Endothelial cell of umbilical vein (primary cell): ENCODE data around the gene DDX51. TPM values are rescaled to one million over a fixed set of nuclear protein-coding genes. Genes with fewer than 3 reads are reported as not detected.
A peak's percentile ranks its signal among the peaks of the same experiment; 100 is the strongest.

Experiments
- BruUV-seq: library from RNA; stranded (reverse); fragments of 400-500 nt; replicated peaks from 2 replicates; lab custom pipeline; 2021; lab: Mats Ljungman, UMichigan
- CTCF ChIA-PET: fragments of 300-600, 350-600 bp; sonication (Branson Sonifier 250); formaldehyde crosslinking; loops from one replicate; lab custom pipeline; 2021; ENCODE audit warnings: antibody characterized with exemption, inconsistent platforms; lab: Charles Lee
- POLR2A ChIA-PET: fragments of 300-600, 350-600 bp; sonication (Branson Sonifier 250); formaldehyde crosslinking; loops from one replicate; lab custom pipeline; 2021; ENCODE audit warnings: antibody characterized with exemption, inconsistent platforms; lab: Charles Lee
- DNase-seq: peaks from one replicate; pipeline ENCODE4 v3.0.0-alpha.2; 2011; ENCODE audit warnings: low read depth, low spot score
- FAIRE-seq: peaks from 2 replicates; lab custom pipeline; 2011; peaks lifted over from hg19 to GRCh38; lab: Jason Lieb, UNC
- H2AFZ ChIP-seq: 2 replicates; pipeline ENCODE4 v1.6.0; 2012; ENCODE audit warnings: low read depth, low read length, control low read depth, inconsistent platforms
- H3K27ac ChIP-seq: 2 replicates; pipeline ENCODE4 v1.5.1; 2011; ENCODE audit warnings: low read depth, mild to moderate bottlenecking, control low read depth, low read length, moderate library complexity; ENCODE audit not compliant: insufficient read depth
- H3K27me3 ChIP-seq, 2 experiments: 2 replicates each; pipeline versions ENCODE4 v1.6.0 to v1.6.1; 2011; ENCODE audit warnings: low read length in 2 of 2, mixed read lengths in 1 of 2; ENCODE audit not compliant: control insufficient read depth in 2 of 2, insufficient read depth in 2 of 2
- H3K36me3 ChIP-seq, 2 experiments: 2 replicates in 1 of 2; 3 replicates in 1 of 2; pipeline ENCODE4 v1.5.1; 2011; ENCODE audit warnings: low read length in 2 of 2, mild to moderate bottlenecking in 1 of 2, moderate library complexity in 1 of 2; ENCODE audit not compliant: control insufficient read depth in 2 of 2, insufficient read depth in 2 of 2; ENCODE audit errors: extremely low read depth in 1 of 2
- H3K4me1 ChIP-seq: 3 replicates; pipeline ENCODE4 v1.5.1; 2011; ENCODE audit warnings: mild to moderate bottlenecking, low read length; ENCODE audit not compliant: control insufficient read depth, insufficient read depth; ENCODE audit errors: extremely low read depth
- H3K4me2 ChIP-seq: 2 replicates; pipeline ENCODE4 v1.6.1; 2011; ENCODE audit warnings: low read length, control low read depth, mixed read lengths; ENCODE audit not compliant: insufficient read depth
- H3K4me3 ChIP-seq, 3 experiments: fragments of 200-600 bp in 1 of 3; sonication (generic), shearing (Covaris generic) in 1 of 3; replicated peaks in 1 of 3; 2 replicates each; pipeline ENCODE4 v1.5.1; 2011 to 2016; ENCODE audit warnings: control low read depth in 3 of 3, low read length in 3 of 3, mild to moderate bottlenecking in 2 of 3, inconsistent platforms in 1 of 3, low read depth in 1 of 3, moderate library complexity in 1 of 3; ENCODE audit not compliant: insufficient read depth in 1 of 3
- H3K79me2 ChIP-seq: 2 replicates; pipeline ENCODE4 v1.6.0; 2012; ENCODE audit warnings: low read length, inconsistent platforms; ENCODE audit not compliant: control insufficient read depth, insufficient read depth
- H3K9ac ChIP-seq: replicated peaks from 2 replicates; pipeline ENCODE3; 2011; ENCODE audit warnings: low read length, control low read depth; ENCODE audit not compliant: insufficient read depth; ENCODE audit errors: extremely low read depth
- H3K9me1 ChIP-seq: replicated peaks from 3 replicates; pipeline ENCODE4 v1.6.0; 2011; ENCODE audit warnings: mild to moderate bottlenecking, low read length; ENCODE audit not compliant: control insufficient read depth, insufficient read depth; ENCODE audit errors: extremely low read depth
- H3K9me3 ChIP-seq: replicated peaks from 2 replicates; pipeline ENCODE4 v1.5.1; 2012; ENCODE audit warnings: low read length, inconsistent platforms; ENCODE audit not compliant: control insufficient read depth, insufficient read depth
- H4K20me1 ChIP-seq: replicated peaks from 2 replicates; pipeline ENCODE3; 2011; ENCODE audit warnings: mild to moderate bottlenecking, low read length; ENCODE audit not compliant: control insufficient read depth, insufficient read depth; ENCODE audit errors: extremely low read depth
- CTCF ChIP-seq, 2 donors: IDR thresholded peaks; 1 replicate in 1 of 2; 2 replicates in 1 of 2; pipeline ENCODE4 v1.5.1; 2011; ENCODE audit warnings: low read length in 2 of 2, mild to moderate bottlenecking in 2 of 2, moderate library complexity in 2 of 2, control low read depth in 1 of 2, inconsistent platforms in 1 of 2, low read depth in 1 of 2; ENCODE audit not compliant: insufficient read depth in 1 of 2; ENCODE audit errors: extremely low read depth in 1 of 2
- EZH2 ChIP-seq: IDR thresholded peaks from 2 replicates; pipeline ENCODE4 v1.6.1; 2012; ENCODE audit warnings: borderline replicate concordance, low read depth, mild to moderate bottlenecking, moderate library complexity, low read length, inconsistent platforms; ENCODE audit not compliant: severe bottlenecking
- FOS ChIP-seq: IDR thresholded peaks from 2 replicates; pipeline ENCODE4 v1.6.1; 2011; ENCODE audit warnings: mild to moderate bottlenecking, low read length, moderate library complexity, borderline replicate concordance; ENCODE audit not compliant: insufficient read depth
- GATA2 ChIP-seq: IDR thresholded peaks from 2 replicates; pipeline ENCODE4 v1.7.0; 2011; ENCODE audit warnings: low read depth, mild to moderate bottlenecking, moderate library complexity, mixed read lengths, low read length; ENCODE audit not compliant: insufficient read length, insufficient read depth
- JUN ChIP-seq: IDR thresholded peaks from 2 replicates; pipeline ENCODE4 v1.6.1; 2011; ENCODE audit warnings: borderline replicate concordance, low read depth; ENCODE audit not compliant: insufficient read length, insufficient read depth
- MAX ChIP-seq: IDR thresholded peaks from 2 replicates; pipeline ENCODE4 v1.6.1; 2011; ENCODE audit not compliant: insufficient read depth, insufficient read length
- MYC ChIP-seq: IDR thresholded peaks from one replicate; pipeline ENCODE4 v1.6.1; 2011; ENCODE audit warnings: mild to moderate bottlenecking, low read depth, low read length
- POLR2A ChIP-seq: IDR thresholded peaks from 2 replicates; pipeline ENCODE4 v1.6.1; 2012; ENCODE audit warnings: low read depth, mild to moderate bottlenecking, control low read depth, low read length
- POLR2AphosphoS5 ChIP-seq: IDR thresholded peaks from 2 replicates; pipeline ENCODE4 v1.6.1; 2012; ENCODE audit warnings: low read depth, mild to moderate bottlenecking, control low read depth, low read length, moderate library complexity; ENCODE audit not compliant: insufficient read depth
- dilution Hi-C: fragments of 300-500 bp; cut with MboI; formaldehyde crosslinking; loops from one replicate; pipeline ENCODE4 v1.15.0; 2019; ENCODE audit warnings: low sequenced_read_pairs; ENCODE audit not compliant: extremely low pct_ligation_motif_present
- intact Hi-C: fragments of 100-400 bp; cut with micrococcal nuclease; formaldehyde crosslinking; loops from one replicate; pipeline ENCODE4 v1.10.0; 2022
- polyA plus RNA-seq, 4 experiments: library from polyadenylated mRNA; depleted of rRNA in 3 of 4; stranded (reverse) in 3 of 4; unstranded in 1 of 4; fragments of >200 nt; gene quantifications; 2 replicates each; pipeline versions ENCODE4 v1.2.1 to v1.2.3, GENCODE V29; 2011 to 2012; ENCODE audit warnings: missing spikeins in 1 of 4
- total RNA-seq: library from RNA; stranded (reverse); gene quantifications from 2 replicates; pipeline ENCODE4 v1.2.3, GENCODE V29; 2021

The DDX51 gene
- total and polyA plus RNA-seq, 2 donors (not counting 3 experiments of a cell fraction or from before 2014, with no cell fraction given): 11.4 to 23.5 TPM

- peaks cover 34% of the 10 kb centered on the region for H3K79me2 ChIP-seq
- H4K20me1 ChIP-seq: no peaks in the 10 kb centered on the region
- peak overlapping the region; percentile 57 for H2AFZ ChIP-seq
- peaks cover 14% of the 10 kb centered on the region for H3K4me1 ChIP-seq
- dilution Hi-C loops: no loop called here
- intact Hi-C loops: loop anchor here (2.0 kb wide), 2 partner anchors 60 to 270 kb away; no protein-coding TSS in a partner anchor
- FAIRE-seq: no peak
- ChIA-PET CTCF (interaction anchor here (0.7 kb wide), 1 partner anchor 9 kb away, joined by 3 read pairs; no protein-coding TSS in a partner anchor), POLR2A (no interaction called here)
- peaks cover 0 to 27% of the 10 kb centered on the region in 2 experiments for H3K36me3 ChIP-seq
- H3K4me3 ChIP-seq: peak overlapping the region; percentile 49 to 77 (median 53)
- no TSS peak for BruUV-seq
- peak overlapping the region; percentile 72 for H3K9ac ChIP-seq
- peak overlapping the region; percentile 82 for H3K4me2 ChIP-seq
- no peak for DNase-seq
- H3K9me1 ChIP-seq: no peaks in the 10 kb centered on the region
- H3K27me3 ChIP-seq: no peaks in the 10 kb centered on the region
- TF ChIP-seq MAX (no peak), JUN (no peak), EZH2 (no peak), FOS (no peak), CTCF (IDR thresholded peaks at IDR 0.05; ENCODE audit: extremely low read depth in 1 of 2, insufficient read depth in 1 of 2, low read depth in 1 of 2, low read length in 2 of 2) (no peak), POLR2AphosphoS5 (no peak), POLR2A (no peak), MYC (no peak), GATA2 (no peak)
- H3K27ac ChIP-seq: peak overlapping the region; percentile 30
- H3K9me3 ChIP-seq: no peaks in the 10 kb centered on the region
Measured at GRCh38 chr12:132144810-132145168, 670 bp upstream of the DDX51 start.
